ENCODE data around the gene PKN2.

PKN2 gene

GRCh38 chr1:88661951-88662699 lies 21.9 kb upstream of the PKN2 start:
- ATAC-seq (ENCODE audit: insufficient read depth, low read depth), result no peak
- Histone ChIP-seq H3K27ac (ENCODE audit: low read length) (no peak overlapping the region), H3K27me3 (ENCODE audit: insufficient read depth, low read length, poor library complexity) (peaks cover 1% of the 10 kb centered on the region), H2AFZ (ENCODE audit: low read depth, low read length) (no peak overlapping the region), H3K36me3 (ENCODE audit: insufficient read depth, low read length) (no peaks in the 10 kb centered on the region), H3K9ac (ENCODE audit: low read depth, low read length) (no peak overlapping the region), H3K9me3 (ENCODE audit: insufficient read depth, low read length, severe bottlenecking) (no peaks in the 10 kb centered on the region), H3K4me3 (ENCODE audit: low read depth in 1 of 2, low read length in 2 of 2) (no peak overlapping the region), H4K20me1 (ENCODE audit: insufficient read depth, low read length) (no peaks in the 10 kb centered on the region), H3K4me1 (ENCODE audit: insufficient read depth, low read length) (no peaks in the 10 kb centered on the region), H3K79me2 (ENCODE audit: insufficient read depth, low read length) (no peaks in the 10 kb centered on the region), H3K4me2 (ENCODE audit: insufficient read depth, low read length) (no peak overlapping the region)
- DNase-seq, result no peak
- TF ChIP-seq CTCF (IDR thresholded peaks at IDR 0.05; ENCODE audit: borderline replicate concordance, extremely low read depth, low read length, poor library complexity, severe bottlenecking) (no peak), EZH2 (IDR thresholded peaks at IDR 0.05; ENCODE audit: borderline replicate concordance, low read depth, low read length, severe bottlenecking) (no peak)

- DNase-seq, result no peak
- Histone ChIP-seq H3K36me3 (ENCODE audit: insufficient read depth, low read length) (no peaks in the 10 kb centered on the region), H3K79me2 (ENCODE audit: insufficient read depth, low read length) (no peaks in the 10 kb centered on the region), H3K9ac (ENCODE audit: low read depth, low read length) (no peak overlapping the region), H3K27ac (ENCODE audit: low read length) (no peak overlapping the region), H2AFZ (ENCODE audit: low read depth, low read length) (no peak overlapping the region), H3K4me1 (ENCODE audit: insufficient read depth, low read length) (no peaks in the 10 kb centered on the region), H3K4me3 (ENCODE audit: low read depth in 1 of 2, low read length in 2 of 2) (no peak overlapping the region), H4K20me1 (ENCODE audit: insufficient read depth, low read length) (no peaks in the 10 kb centered on the region), H3K27me3 (ENCODE audit: insufficient read depth, low read length, poor library complexity) (peaks cover 5% of the 10 kb centered on the region), H3K4me2 (ENCODE audit: insufficient read depth, low read length) (no peak overlapping the region), H3K9me3 (ENCODE audit: insufficient read depth, low read length, severe bottlenecking) (no peaks in the 10 kb centered on the region)
- no peak for ATAC-seq (ENCODE audit: insufficient read depth, low read depth)
- TF ChIP-seq CTCF (IDR thresholded peaks at IDR 0.05; ENCODE audit: borderline replicate concordance, extremely low read depth, low read length, poor library complexity, severe bottlenecking), result no peak
- no peak for TF ChIP-seq EZH2 (IDR thresholded peaks at IDR 0.05; ENCODE audit: borderline replicate concordance, low read depth, low read length, severe bottlenecking)
Observed at GRCh38 chr1:88662723-88663122, 21.4 kb upstream of the PKN2 start.

- no peak for DNase-seq
- ATAC-seq (ENCODE audit: insufficient read depth, low read depth), result no peak
- TF ChIP-seq EZH2 (IDR thresholded peaks at IDR 0.05; ENCODE audit: borderline replicate concordance, low read depth, low read length, severe bottlenecking) (no peak), CTCF (IDR thresholded peaks at IDR 0.05; ENCODE audit: borderline replicate concordance, extremely low read depth, low read length, poor library complexity, severe bottlenecking) (no peak)
- no peak overlapping the region for H2AFZ ChIP-seq (ENCODE audit: low read depth, low read length)
- peaks cover 9% of the 10 kb centered on the region for H3K27me3 ChIP-seq (ENCODE audit: insufficient read depth, low read length, poor library complexity)
- H3K27ac ChIP-seq (ENCODE audit: low read length), result no peak overlapping the region
- no peaks in the 10 kb centered on the region for H3K9me3 ChIP-seq (ENCODE audit: insufficient read depth, low read length, severe bottlenecking)
- H3K4me3 ChIP-seq (ENCODE audit: low read depth in 1 of 2, low read length in 2 of 2), result no peak overlapping the region
- no peak overlapping the region for H3K9ac ChIP-seq (ENCODE audit: low read depth, low read length)
- H3K36me3 ChIP-seq (ENCODE audit: insufficient read depth, low read length), result no peaks in the 10 kb centered on the region
- H3K4me1 ChIP-seq (ENCODE audit: insufficient read depth, low read length), result no peaks in the 10 kb centered on the region
- H4K20me1 ChIP-seq (ENCODE audit: insufficient read depth, low read length), result no peaks in the 10 kb centered on the region
- H3K4me2 ChIP-seq (ENCODE audit: insufficient read depth, low read length), result no peak overlapping the region
- no peaks in the 10 kb centered on the region for H3K79me2 ChIP-seq (ENCODE audit: insufficient read depth, low read length)
Observed at GRCh38 chr1:88668405-88668804, 15.7 kb upstream of the PKN2 start.

All from DND-41 (cell line).